ENCODE data around the gene GALNT16. TPM values are rescaled to one million over a fixed set of nuclear protein-coding genes. Genes with fewer than 3 reads are reported as not detected.

Gene GALNT16
- total and polyA plus RNA-seq, 2 donors (not counting 1 experiment from before 2014, with no cell fraction given): 9.6 to 27.7 TPM

DNA sequence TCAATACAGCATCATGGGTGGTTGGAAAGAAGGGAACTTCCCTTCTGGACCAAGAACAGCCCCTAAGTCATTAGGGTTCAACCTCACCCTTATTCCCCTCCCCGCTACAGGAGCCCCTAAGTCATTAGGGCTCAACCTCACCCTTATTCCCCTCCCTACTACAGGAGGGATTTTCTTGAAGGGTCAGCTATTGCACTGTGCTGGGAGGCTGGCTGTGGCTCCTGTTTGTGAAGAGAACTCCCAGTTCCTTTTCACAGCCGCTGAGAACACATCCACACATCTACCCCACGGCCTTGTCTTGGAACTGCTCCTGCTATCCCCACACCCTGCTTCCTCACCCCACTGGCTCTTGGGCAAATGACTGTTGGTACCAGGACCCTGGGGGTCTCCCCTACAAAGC is 93.2 kb downstream of the GALNT16 start:
- H3K4me2 ChIP-seq (ENCODE audit: extremely low read depth, insufficient read depth, low read length): no peak overlapping the region
- H3K79me2 ChIP-seq (ENCODE audit: control insufficient read depth, insufficient read depth, low read length): no peaks in the 10 kb centered on the region
- no peak overlapping the region for H3K27ac ChIP-seq (ENCODE audit: insufficient read depth, low read length)
- no peak overlapping the region for H3K4me3 ChIP-seq (replicated peaks in 1 of 4; ENCODE audit: control extremely low read depth in 1 of 4, insufficient read depth in 1 of 4, low read depth in 3 of 4, low read length in 4 of 4)
- H3K4me1 ChIP-seq (ENCODE audit: control insufficient read depth, extremely low read depth, insufficient read depth, low read length): peaks cover 2% of the 10 kb centered on the region
- H3K27me3 ChIP-seq (ENCODE audit: control insufficient read depth, insufficient read depth, low read length): no peaks in the 10 kb centered on the region
- H3K9me3 ChIP-seq (ENCODE audit: control insufficient read depth, insufficient read depth, low read depth, low read length): no peaks in the 10 kb centered on the region
- no peak for TF ChIP-seq EZH2 (IDR thresholded peaks at IDR 0.05; ENCODE audit: low read length, missing control alignments)
- TF ChIP-seq, protein P1, sequence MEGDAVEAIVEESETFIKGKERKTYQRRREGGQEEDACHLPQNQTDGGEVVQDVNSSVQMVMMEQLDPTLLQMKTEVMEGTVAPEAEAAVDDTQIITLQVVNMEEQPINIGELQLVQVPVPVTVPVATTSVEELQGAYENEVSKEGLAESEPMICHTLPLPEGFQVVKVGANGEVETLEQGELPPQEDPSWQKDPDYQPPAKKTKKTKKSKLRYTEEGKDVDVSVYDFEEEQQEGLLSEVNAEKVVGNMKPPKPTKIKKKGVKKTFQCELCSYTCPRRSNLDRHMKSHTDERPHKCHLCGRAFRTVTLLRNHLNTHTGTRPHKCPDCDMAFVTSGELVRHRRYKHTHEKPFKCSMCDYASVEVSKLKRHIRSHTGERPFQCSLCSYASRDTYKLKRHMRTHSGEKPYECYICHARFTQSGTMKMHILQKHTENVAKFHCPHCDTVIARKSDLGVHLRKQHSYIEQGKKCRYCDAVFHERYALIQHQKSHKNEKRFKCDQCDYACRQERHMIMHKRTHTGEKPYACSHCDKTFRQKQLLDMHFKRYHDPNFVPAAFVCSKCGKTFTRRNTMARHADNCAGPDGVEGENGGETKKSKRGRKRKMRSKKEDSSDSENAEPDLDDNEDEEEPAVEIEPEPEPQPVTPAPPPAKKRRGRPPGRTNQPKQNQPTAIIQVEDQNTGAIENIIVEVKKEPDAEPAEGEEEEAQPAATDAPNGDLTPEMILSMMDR (conservative IDR thresholded peaks at IDR 0.05 in 1 of 2, IDR thresholded peaks at IDR 0.05 in 1 of 2; ENCODE audit: low read depth in 1 of 2, low read length in 2 of 2): no peak
- H2AFZ ChIP-seq (ENCODE audit: low read length): no peak overlapping the region
- no peaks in the 10 kb centered on the region for H4K20me1 ChIP-seq (ENCODE audit: control insufficient read depth, extremely low read depth, insufficient read depth, low read length)
- no peak overlapping the region for H3K9ac ChIP-seq (ENCODE audit: insufficient read depth, low read length)
- DNase-seq (ENCODE audit: low read depth in 2 of 2): no peak
- H3K36me3 ChIP-seq (ENCODE audit: control insufficient read depth, insufficient read depth, low read length): no peaks in the 10 kb centered on the region

GRCh38 chr14:69354383-69355153 is 94.6 kb downstream of the GALNT16 start:
- H3K9ac ChIP-seq (ENCODE audit: insufficient read depth, low read length): no peak overlapping the region
- no peak overlapping the region for H3K4me2 ChIP-seq (ENCODE audit: extremely low read depth, insufficient read depth, low read length)
- H4K20me1 ChIP-seq (ENCODE audit: control insufficient read depth, extremely low read depth, insufficient read depth, low read length): no peaks in the 10 kb centered on the region
- H3K4me1 ChIP-seq (ENCODE audit: control insufficient read depth, extremely low read depth, insufficient read depth, low read length): peaks cover 2% of the 10 kb centered on the region
- H3K79me2 ChIP-seq (ENCODE audit: control insufficient read depth, insufficient read depth, low read length): no peaks in the 10 kb centered on the region
- no peaks in the 10 kb centered on the region for H3K27me3 ChIP-seq (ENCODE audit: control insufficient read depth, insufficient read depth, low read length)
- no peak overlapping the region for H3K4me3 ChIP-seq (replicated peaks in 1 of 4; ENCODE audit: control extremely low read depth in 1 of 4, insufficient read depth in 1 of 4, low read depth in 3 of 4, low read length in 4 of 4)
- no peak overlapping the region for H2AFZ ChIP-seq (ENCODE audit: low read length)
- TF ChIP-seq EZH2 (IDR thresholded peaks at IDR 0.05; ENCODE audit: low read length, missing control alignments): no peak
- TF ChIP-seq, protein P1 (conservative IDR thresholded peaks at IDR 0.05 in 1 of 2, IDR thresholded peaks at IDR 0.05 in 1 of 2; ENCODE audit: low read depth in 1 of 2, low read length in 2 of 2): no peak
- no peak overlapping the region for H3K27ac ChIP-seq (ENCODE audit: insufficient read depth, low read length)
- H3K36me3 ChIP-seq (ENCODE audit: control insufficient read depth, insufficient read depth, low read length): no peaks in the 10 kb centered on the region
- DNase-seq (ENCODE audit: low read depth in 2 of 2): no peak
- no peaks in the 10 kb centered on the region for H3K9me3 ChIP-seq (ENCODE audit: control insufficient read depth, insufficient read depth, low read depth, low read length)

DNA sequence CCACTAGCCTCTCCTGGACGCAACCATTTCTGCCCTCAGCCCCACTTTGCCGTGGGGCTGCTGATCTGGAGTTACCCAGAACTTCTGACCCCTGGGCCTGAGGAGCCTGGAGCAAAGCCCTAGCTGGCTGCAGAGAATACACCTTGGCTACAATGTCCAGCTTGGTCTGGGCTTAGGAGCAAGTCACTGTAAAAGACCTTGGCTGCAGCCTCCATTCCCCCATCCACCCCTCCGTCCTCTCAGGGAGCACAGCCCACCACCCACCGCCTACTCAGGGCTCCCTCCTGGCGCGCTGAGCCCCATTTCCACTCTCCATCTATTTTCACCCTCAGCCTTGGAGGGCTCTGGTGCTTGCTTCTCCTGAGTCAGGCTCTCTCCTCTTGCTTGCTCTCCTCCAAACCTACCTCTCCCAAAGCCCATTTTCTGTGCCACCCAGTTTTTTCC is 95.2 kb downstream of the GALNT16 start:
- H3K27ac ChIP-seq (ENCODE audit: insufficient read depth, low read length): no peak overlapping the region
- H3K4me3 ChIP-seq (replicated peaks in 1 of 4; ENCODE audit: control extremely low read depth in 1 of 4, insufficient read depth in 1 of 4, low read depth in 3 of 4, low read length in 4 of 4): no peak overlapping the region
- no peaks in the 10 kb centered on the region for H4K20me1 ChIP-seq (ENCODE audit: control insufficient read depth, extremely low read depth, insufficient read depth, low read length)
- TF ChIP-seq EZH2 (IDR thresholded peaks at IDR 0.05; ENCODE audit: low read length, missing control alignments): no peak
- TF ChIP-seq, protein P1 (conservative IDR thresholded peaks at IDR 0.05 in 1 of 2, IDR thresholded peaks at IDR 0.05 in 1 of 2; ENCODE audit: low read depth in 1 of 2, low read length in 2 of 2): no peak
- no peaks in the 10 kb centered on the region for H3K9me3 ChIP-seq (ENCODE audit: control insufficient read depth, insufficient read depth, low read depth, low read length)
- no peak overlapping the region for H3K4me2 ChIP-seq (ENCODE audit: extremely low read depth, insufficient read depth, low read length)
- H3K9ac ChIP-seq (ENCODE audit: insufficient read depth, low read length): no peak overlapping the region
- no peaks in the 10 kb centered on the region for H3K27me3 ChIP-seq (ENCODE audit: control insufficient read depth, insufficient read depth, low read length)
- no peak for DNase-seq (ENCODE audit: low read depth in 2 of 2)
- H3K79me2 ChIP-seq (ENCODE audit: control insufficient read depth, insufficient read depth, low read length): no peaks in the 10 kb centered on the region
- H3K36me3 ChIP-seq (ENCODE audit: control insufficient read depth, insufficient read depth, low read length): no peaks in the 10 kb centered on the region
- peaks cover 2% of the 10 kb centered on the region for H3K4me1 ChIP-seq (ENCODE audit: control insufficient read depth, extremely low read depth, insufficient read depth, low read length)
- no peak overlapping the region for H2AFZ ChIP-seq (ENCODE audit: low read length)
